Caco-2 (cell line): Measurements from ENCODE around the gene RBM25. TPM values are rescaled to one million over a fixed set of nuclear protein-coding genes. Genes with fewer than 3 reads are reported as not detected.

ENCODE experiments used
- BruUV-seq: library from RNA; stranded (reverse); fragments of 400-500 nt; replicated peaks from 2 replicates; lab custom pipeline; 2021; lab: Mats Ljungman, UMichigan
- CTCF ChIA-PET: fragments of 300-600 bp; sonication (Branson Sonifier 250); formaldehyde crosslinking; loops from one replicate; lab custom pipeline; 2022; ENCODE audit warnings: antibody characterized with exemption; lab: Charles Lee
- POLR2A ChIA-PET: fragments of 300-600 bp; sonication (Branson Sonifier 250); formaldehyde crosslinking; loops from one replicate; lab custom pipeline; 2022; ENCODE audit warnings: antibody characterized with exemption; lab: Charles Lee
- DNase-seq, 2 experiments: peaks; one replicate each; pipeline versions ENCODE4 v3.0.0 to v3.0.0-alpha.2; 2020 to 2022
- H3K27me3 ChIP-seq: replicated peaks from 2 replicates; pipeline ENCODE4 v1.6.0; 2011; ENCODE audit warnings: low read length; ENCODE audit not compliant: control insufficient read depth, insufficient read depth
- H3K36me3 ChIP-seq: 2 replicates; pipeline ENCODE4 v1.5.1; 2011; ENCODE audit warnings: low read length; ENCODE audit not compliant: control insufficient read depth, insufficient read depth
- H3K4me1 ChIP-seq: fragments of 250-450 bp; sonication (Bioruptor Pico); 2 replicates; pipeline ENCODE4 v1.5.1; 2020; ENCODE audit warnings: mild to moderate bottlenecking
- H3K4me3 ChIP-seq: 2 replicates; pipeline ENCODE4 v1.5.1; 2011; ENCODE audit warnings: low read depth, mild to moderate bottlenecking, control low read depth, low read length
- H3K9me3 ChIP-seq: fragments of 250-450 bp; sonication (Bioruptor Pico); 2 replicates; pipeline ENCODE4 v1.5.1; 2020; ENCODE audit warnings: mild to moderate bottlenecking, moderate library complexity
- H3K27ac Mint-ChIP-seq: one replicate; pipeline ENCODE4 v1.8.0; 2022; ENCODE audit warnings: mixed read lengths; ENCODE audit not compliant: unreplicated experiment
- H3K27me3 Mint-ChIP-seq: one replicate; pipeline ENCODE4 v1.8.0; 2022; ENCODE audit warnings: mixed read lengths; ENCODE audit not compliant: insufficient read depth, unreplicated experiment
- H3K36me3 Mint-ChIP-seq: one replicate; pipeline ENCODE4 v1.8.0; 2022; ENCODE audit warnings: mild to moderate bottlenecking, mixed read lengths; ENCODE audit not compliant: insufficient read depth, unreplicated experiment
- H3K4me1 Mint-ChIP-seq: one replicate; pipeline ENCODE4 v1.8.0; 2022; ENCODE audit warnings: low read depth, mixed read lengths; ENCODE audit not compliant: unreplicated experiment
- H3K4me3 Mint-ChIP-seq: one replicate; pipeline ENCODE4 v1.8.0; 2022; ENCODE audit warnings: mild to moderate bottlenecking, moderate library complexity, mixed read lengths; ENCODE audit not compliant: unreplicated experiment
- H3K9me3 Mint-ChIP-seq: one replicate; pipeline ENCODE4 v1.8.0; 2022; ENCODE audit warnings: mixed read lengths; ENCODE audit not compliant: unreplicated experiment
- CTCF ChIP-seq, 2 experiments: fragments of 200-600 bp in 1 of 2; IDR thresholded peaks; 1 replicate in 1 of 2; 2 replicates in 1 of 2; pipeline versions ENCODE4 v1.5.1 to v1.8.0; 2011 to 2022; ENCODE audit warnings: antibody characterized with exemption in 1 of 2, control low read depth in 1 of 2, inconsistent platforms in 1 of 2, low read depth in 1 of 2, low read length in 1 of 2, mild to moderate bottlenecking in 1 of 2, moderate library complexity in 1 of 2; ENCODE audit not compliant: insufficient read depth in 1 of 2, severe bottlenecking in 1 of 2, unreplicated experiment in 1 of 2
- intact Hi-C: fragments of 100-400 bp; cut with micrococcal nuclease; formaldehyde crosslinking; loops from one replicate; pipeline ENCODE4 v1.10.0; 2022; ENCODE audit not compliant: unreplicated experiment
- total RNA-seq: library from RNA; stranded (reverse); gene quantifications from 2 replicates; pipeline ENCODE4 v1.2.3, GENCODE V29; 2022

Gene RBM25
- total RNA-seq, 1 experiment from 2014 or later, result 89.3 TPM

GRCh38 chr14:73057944-73058223, 450 bp upstream of the RBM25 start:
- Histone ChIP-seq H3K4me3 (peak overlapping the region; percentile 35), H3K4me1 (peaks cover 12% of the 10 kb centered on the region; the same call in 1 of the 2 replicates), H3K36me3 (no peaks in the 10 kb centered on the region), H3K27me3 (no peaks in the 10 kb centered on the region), H3K9me3 (no peaks in the 10 kb centered on the region)
- H3K4me3 Mint-ChIP-seq, result no peak overlapping the region
- DNase-seq, result no peak
- no peak for TF ChIP-seq CTCF (IDR thresholded peaks at IDR 0.05; ENCODE audit: insufficient read depth in 1 of 2, low read depth in 1 of 2, low read length in 1 of 2, severe bottlenecking in 1 of 2, unreplicated experiment in 1 of 2)
- ChIA-PET CTCF (no interaction called here), POLR2A (interaction anchor here (0.5 to 2.7 kb wide), 5 partner anchors 8 to 78 kb away, joined by 3 to 35 read pairs (median 5); partner anchors contain the start of genes PSEN1 and ZFYVE1)
- intact Hi-C loops, result loop anchor here (1.0 kb wide), 1 partner anchor 31 kb away; the partner anchor contains the start of gene ZFYVE1
- peaks cover 19% of the 10 kb centered on the region for H3K36me3 Mint-ChIP-seq
- no peaks in the 10 kb centered on the region for H3K27me3 Mint-ChIP-seq
- no peaks in the 10 kb centered on the region for H3K4me1 Mint-ChIP-seq
- H3K9me3 Mint-ChIP-seq, result no peaks in the 10 kb centered on the region
- no peak overlapping the region for H3K27ac Mint-ChIP-seq
- no TSS peak for BruUV-seq

- ChIA-PET POLR2A (interaction anchor here (0.5 to 2.7 kb wide), 5 partner anchors 9 to 511 kb away, joined by 3 to 35 read pairs (median 5); partner anchors contain the start of genes PSEN1 and ZFYVE1), CTCF (interaction anchor here (1.0 kb wide), 1 partner anchor 32 kb away, joined by 5 read pairs; the partner anchor contains the start of gene ZFYVE1)
- peaks cover 12% of the 10 kb centered on the region; the same call in 1 of the 2 replicates for H3K4me1 ChIP-seq
- TF ChIP-seq CTCF (IDR thresholded peaks at IDR 0.05; ENCODE audit: insufficient read depth in 1 of 2, low read depth in 1 of 2, low read length in 1 of 2, severe bottlenecking in 1 of 2, unreplicated experiment in 1 of 2), result no peak
- Mint-ChIP-seq H3K27ac (no peak overlapping the region), H3K27me3 (no peaks in the 10 kb centered on the region), H3K36me3 (peaks cover 32% of the 10 kb centered on the region), H3K4me3 (no peak overlapping the region), H3K4me1 (no peaks in the 10 kb centered on the region), H3K9me3 (no peaks in the 10 kb centered on the region)
- peak overlapping the region; percentile 67 for H3K4me3 ChIP-seq
- no peaks in the 10 kb centered on the region for H3K36me3 ChIP-seq
- H3K9me3 ChIP-seq, result no peaks in the 10 kb centered on the region
- intact Hi-C loops, result loop anchor here (1.0 kb wide), 1 partner anchor 32 kb away; the partner anchor contains the start of gene ZFYVE1
- BruUV-seq, result TSS peak; percentile 37
- peak; percentile 51 to 53 for DNase-seq
- H3K27me3 ChIP-seq, result no peaks in the 10 kb centered on the region
Measured at GRCh38 chr14:73058922-73059673, 764 bp downstream of the RBM25 start.

- ChIA-PET CTCF (no interaction called here), POLR2A (no interaction called here)
- Histone ChIP-seq H3K27me3 (no peaks in the 10 kb centered on the region), H3K4me3 (no peak overlapping the region), H3K9me3 (no peaks in the 10 kb centered on the region), H3K4me1 (no peaks in the 10 kb centered on the region), H3K36me3 (no peaks in the 10 kb centered on the region)
- BruUV-seq, result no TSS peak
- Mint-ChIP-seq H3K9me3 (no peaks in the 10 kb centered on the region), H3K27me3 (no peaks in the 10 kb centered on the region), H3K4me1 (no peaks in the 10 kb centered on the region), H3K27ac (no peak overlapping the region), H3K4me3 (no peak overlapping the region), H3K36me3 (peaks cover 84% of the 10 kb centered on the region)
- no peak for TF ChIP-seq CTCF (IDR thresholded peaks at IDR 0.05; ENCODE audit: insufficient read depth in 1 of 2, low read depth in 1 of 2, low read length in 1 of 2, severe bottlenecking in 1 of 2, unreplicated experiment in 1 of 2)
- no peak for DNase-seq
- intact Hi-C loops, result no loop called here
Measured at GRCh38 chr14:73069585-73069984, 11.3 kb downstream of the RBM25 start.
